Effector CD8-positive, alpha-beta T cell (primary cell): ENCODE measurements around the gene TSR1.

Experiments used
- DNase-seq: peaks from one replicate; lab custom pipeline; 2025; lab: John Stamatoyannopoulos, UW

TSR1 gene

DNA sequence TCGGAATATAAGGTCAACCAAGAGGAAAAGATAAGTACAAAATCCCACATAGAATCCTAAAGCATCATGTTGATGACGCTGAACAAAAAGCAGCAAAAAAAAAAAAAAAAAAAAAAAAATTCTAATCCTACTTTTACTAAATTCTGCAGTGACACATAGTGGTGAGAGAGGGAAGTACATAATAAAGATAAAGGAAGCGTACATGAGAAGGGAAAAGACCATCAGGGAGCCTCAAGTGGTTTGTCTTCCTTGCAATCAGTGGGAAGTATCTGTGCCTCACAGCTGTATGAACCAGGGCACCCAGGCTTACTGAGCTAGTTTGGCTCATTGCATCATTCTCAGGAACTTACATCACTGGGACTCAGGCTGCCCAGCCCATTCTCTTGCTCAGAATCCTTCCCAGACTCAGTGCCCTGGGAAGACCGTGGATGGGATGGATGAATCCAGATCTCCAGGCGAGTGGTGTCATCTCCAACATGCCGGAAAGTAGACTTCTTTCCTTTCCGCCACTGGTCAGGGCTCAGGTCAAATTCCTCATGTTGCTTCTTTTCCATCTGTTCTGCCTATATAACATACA, 53.9 kb downstream of the TSR1 start:
- no peak for DNase-seq

DNA sequence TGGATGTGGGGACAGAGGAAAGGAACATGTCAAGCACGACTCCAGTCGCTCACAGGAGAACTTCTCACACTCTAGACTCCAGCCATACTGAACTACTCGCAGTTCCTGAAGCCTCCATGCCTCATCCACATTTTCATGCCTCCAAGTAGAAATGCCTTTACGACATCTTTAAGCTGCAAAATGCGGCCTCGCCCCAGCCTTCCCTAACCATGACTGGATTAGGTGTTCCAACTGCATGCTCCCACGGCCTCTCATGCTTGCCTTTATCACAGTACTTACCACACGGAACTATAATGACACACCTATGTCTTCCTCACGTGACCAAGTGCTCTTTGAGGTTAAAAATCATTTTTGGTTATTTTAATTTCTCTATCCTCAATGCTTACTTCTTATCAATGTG, 56.5 kb downstream of the TSR1 start:
- no peak for DNase-seq

DNA sequence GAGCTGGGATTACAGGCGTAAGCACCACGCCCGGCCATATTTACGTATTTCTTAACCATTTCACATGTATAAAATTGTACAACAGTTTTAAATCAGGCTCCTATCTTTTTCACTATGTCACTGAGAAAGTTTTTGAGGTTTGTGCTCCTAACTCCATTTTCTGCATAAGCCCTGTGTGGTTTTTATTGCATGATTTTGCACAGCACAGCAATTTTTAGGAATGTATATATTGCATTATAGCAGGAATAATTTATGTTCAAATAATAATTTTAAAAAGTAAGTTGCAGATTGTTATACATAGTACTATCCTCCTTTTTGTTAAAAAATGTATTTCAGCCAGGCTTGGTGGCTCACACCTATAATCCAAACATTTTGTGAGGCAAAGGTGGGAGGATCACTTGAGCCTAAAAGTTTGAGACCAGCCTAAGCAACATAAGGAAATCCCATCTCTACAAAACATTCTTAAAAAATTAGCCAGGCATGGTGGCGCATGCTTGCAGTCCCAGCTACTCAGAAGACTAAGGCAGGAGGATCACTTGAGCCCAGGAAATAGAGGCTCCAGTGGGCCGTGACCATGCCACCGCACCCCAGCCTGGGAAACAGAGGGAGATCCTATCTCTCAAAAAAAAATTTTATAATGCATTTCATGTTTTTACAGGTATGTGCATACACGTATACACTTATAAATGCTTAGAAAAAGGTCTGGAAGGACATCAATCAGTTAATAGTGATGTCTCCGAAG, 58.7 kb downstream of the TSR1 start:
- no peak for DNase-seq

DNA sequence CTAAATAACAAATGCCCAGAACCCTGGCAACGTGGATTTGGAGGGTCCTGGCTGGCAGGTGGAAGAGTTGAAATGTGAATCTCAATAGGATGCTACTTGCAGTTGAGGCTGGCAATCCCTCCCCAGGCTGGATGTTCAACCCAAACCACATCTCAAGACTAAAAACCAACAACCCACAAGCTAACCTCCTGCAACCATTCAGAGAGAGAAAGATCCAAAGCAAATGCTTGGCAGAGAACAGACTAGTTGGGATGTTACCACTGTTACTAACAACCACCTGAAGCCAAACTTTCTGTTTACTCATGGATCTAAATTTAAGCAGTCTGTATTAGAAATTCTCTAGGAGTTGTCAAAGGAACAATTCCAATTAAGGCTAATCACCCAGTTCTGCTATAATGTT, 60.5 kb downstream of the TSR1 start:
- no peak for DNase-seq

DNA sequence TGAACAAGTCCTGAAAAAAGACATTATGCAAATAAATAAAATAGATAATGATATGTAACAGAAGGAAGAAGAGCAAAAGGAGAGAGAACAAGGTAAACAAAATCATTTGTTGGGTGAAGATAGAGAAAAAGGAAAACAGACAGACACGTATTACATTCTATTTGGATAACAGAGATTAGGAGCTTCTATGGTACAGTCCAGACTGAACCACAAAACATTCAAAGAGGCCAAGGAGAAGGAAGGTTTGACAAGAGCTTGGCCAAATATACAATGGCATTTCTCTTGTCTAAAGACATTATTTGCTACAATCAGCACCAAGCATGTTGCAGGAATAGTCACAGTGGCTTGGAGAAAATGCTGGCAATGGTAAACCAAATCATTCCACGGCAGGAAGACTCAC, 61.8 kb downstream of the TSR1 start:
- no peak for DNase-seq
